K562 (cell line): ENCODE results near the gene ETV2. TPM values are rescaled to one million over a fixed set of nuclear protein-coding genes. Genes with fewer than 3 reads are reported as not detected.

Source experiments
- CBX5 ChIP-seq: IDR thresholded peaks from 2 replicates; pipeline ENCODE4 v1.6.1; 2014; ENCODE audit warnings: low read depth, borderline replicate concordance
- CHD2 ChIP-seq: IDR thresholded peaks from 2 replicates; pipeline ENCODE4 v1.6.1; 2011; ENCODE audit warnings: low read depth, low read length
- CXXC5 ChIP-seq: fragments of 250-450 bp; sonication (Bioruptor Pico); IDR thresholded peaks from 2 replicates; pipeline ENCODE4 v1.8.0; 2022; ENCODE audit warnings: inconsistent platforms, mild to moderate bottlenecking, moderate library complexity
- DMBX1 ChIP-seq: fragments of 250-450 bp; sonication (Bioruptor Pico); IDR thresholded peaks from 2 replicates; pipeline ENCODE4 v1.8.0; 2022; ENCODE audit warnings: inconsistent platforms, mild to moderate bottlenecking, moderate library complexity, borderline replicate concordance
- DPF2 ChIP-seq: fragments of 450-650 bp; IDR thresholded peaks from 2 replicates; pipeline ENCODE4 v1.6.1; 2016
- FOXJ2 ChIP-seq: fragments of 200-800 bp; sonication (Bioruptor generic); IDR thresholded peaks from 2 replicates; pipeline ENCODE4 v1.6.1; 2016; ENCODE audit warnings: missing genetic modification characterization, missing compliant biosample characterization
- GTF2F1 ChIP-seq: IDR thresholded peaks from 2 replicates; pipeline ENCODE4 v1.6.1; 2011; ENCODE audit warnings: low read depth, low read length, improper control_type of control experiment
- HDAC6 ChIP-seq: IDR thresholded peaks from 2 replicates; pipeline ENCODE4 v1.6.1; 2012; ENCODE audit warnings: low read depth, mild to moderate bottlenecking, control low read depth, inconsistent platforms, low read length, moderate library complexity
- JUN ChIP-seq, 2 experiments: sonication (generic) in 1 of 2; formaldehyde crosslinking in 1 of 2; IDR thresholded peaks; 2 replicates each; pipeline versions ENCODE4 v1.6.1 to v1.8.0; 2012 to 2022; ENCODE audit warnings: borderline replicate concordance in 2 of 2, mild to moderate bottlenecking in 2 of 2, improper control_type of control experiment in 1 of 2, low read depth in 1 of 2, low read length in 1 of 2, missing genetic modification reagents in 1 of 2
- KAT7 ChIP-seq: sonication (generic); formaldehyde crosslinking; IDR thresholded peaks from 2 replicates; pipeline ENCODE4 v1.8.0; 2022; ENCODE audit warnings: missing genetic modification reagents, mild to moderate bottlenecking, borderline replicate concordance
- MTA2 ChIP-seq: fragments of 450-650 bp; IDR thresholded peaks from 2 replicates; pipeline ENCODE4 v1.6.1; 2016; ENCODE audit warnings: low read depth
- MYBL2 ChIP-seq, 2 experiments: fragments of 450-650 bp in 1 of 2; sonication (generic) in 1 of 2; formaldehyde crosslinking in 1 of 2; IDR thresholded peaks; 2 replicates each; pipeline versions ENCODE4 v1.6.1 to v1.8.1; 2017 to 2022; ENCODE audit warnings: borderline replicate concordance in 1 of 2, inconsistent platforms in 1 of 2, low read depth in 1 of 2, mild to moderate bottlenecking in 1 of 2, missing genetic modification reagents in 1 of 2, moderate library complexity in 1 of 2
- MYC ChIP-seq, 2 experiments: fragments of 250-450 bp in 1 of 2; sonication (Bioruptor Pico) in 1 of 2; IDR thresholded peaks; 2 replicates each; pipeline versions ENCODE4 v1.5.1 to v1.6.1; 2012 to 2021; ENCODE audit warnings: low read depth in 2 of 2, borderline replicate concordance in 1 of 2, improper control_type of control experiment in 1 of 2, low read length in 1 of 2, mild to moderate bottlenecking in 1 of 2, moderate library complexity in 1 of 2
- NFRKB ChIP-seq: fragments of 450-650 bp; IDR thresholded peaks from 2 replicates; pipeline ENCODE4 v1.6.1; 2016; ENCODE audit warnings: low read depth
- NFXL1 ChIP-seq: fragments of 450-650 bp; formaldehyde crosslinking; IDR thresholded peaks from 2 replicates; pipeline ENCODE4 v1.4.0; 2021; ENCODE audit warnings: mild to moderate bottlenecking
- SMAD1 ChIP-seq: fragments of 150-350 bp; IDR thresholded peaks from 2 replicates; pipeline ENCODE4 v1.6.1; 2014; ENCODE audit warnings: low read length, low read depth; ENCODE audit not compliant: partially characterized antibody
- SMAD3 ChIP-seq: fragments of 450-650 bp; formaldehyde crosslinking; conservative IDR thresholded peaks from 2 replicates; pipeline ENCODE4 v1.4.0; 2020; ENCODE audit warnings: mild to moderate bottlenecking
- STAG1 ChIP-seq: sonication (generic); formaldehyde crosslinking; IDR thresholded peaks from 2 replicates; pipeline ENCODE4 v1.5.0; 2020; ENCODE audit warnings: missing genetic modification reagents, borderline replicate concordance
- SUPT5H ChIP-seq: fragments of 450-650 bp; IDR thresholded peaks from 2 replicates; pipeline ENCODE4 v1.6.1; 2016
- TARDBP ChIP-seq: fragments of 450-650 bp; IDR thresholded peaks from 2 replicates; pipeline ENCODE4 v1.6.1; 2016
- TBP ChIP-seq: optimal IDR thresholded peaks from 2 replicates; pipeline ENCODE3; 2011; ENCODE audit warnings: low read depth, low read length, improper control_type of control experiment
- ZBTB7A ChIP-seq: IDR thresholded peaks from 2 replicates; pipeline ENCODE4 v1.6.1; 2011; ENCODE audit warnings: low read depth, mild to moderate bottlenecking, low read length, moderate library complexity, borderline replicate concordance; ENCODE audit not compliant: control insufficient read depth
- ZBTB8A ChIP-seq: fragments of 450-650 bp; IDR thresholded peaks from 2 replicates; pipeline ENCODE4 v1.6.1; 2018; ENCODE audit warnings: mild to moderate bottlenecking, moderate library complexity; ENCODE audit not compliant: partially characterized antibody
- ZEB2 ChIP-seq: fragments of 450-650 bp; IDR thresholded peaks from 2 replicates; pipeline ENCODE4 v1.6.1; 2016
- ZNF217 ChIP-seq: sonication (generic); formaldehyde crosslinking; IDR thresholded peaks from 2 replicates; pipeline ENCODE4 v1.8.0; 2022; ENCODE audit warnings: mild to moderate bottlenecking, missing genetic modification reagents
- ZNF311 ChIP-seq: fragments of 250-450 bp; sonication (Bioruptor Pico); IDR thresholded peaks from 2 replicates; pipeline ENCODE4 v1.4.0; 2020; ENCODE audit warnings: mild to moderate bottlenecking, moderate library complexity
- ZNF583 ChIP-seq: fragments of 250-450 bp; sonication (Bioruptor Pico); IDR thresholded peaks from 2 replicates; pipeline ENCODE4 v1.4.0; 2020
- ZNF695 ChIP-seq: fragments of 450-650 bp; formaldehyde crosslinking; IDR thresholded peaks from 2 replicates; pipeline ENCODE4 v1.4.0; 2020; ENCODE audit warnings: mild to moderate bottlenecking, moderate library complexity
- ZNF696 ChIP-seq: fragments of 250-450 bp; sonication (Bioruptor Pico); conservative IDR thresholded peaks from 2 replicates; pipeline ENCODE4 v1.4.0; 2020; ENCODE audit warnings: mild to moderate bottlenecking, moderate library complexity
- ZNF764 ChIP-seq: fragments of 250-450 bp; sonication (Bioruptor Pico); IDR thresholded peaks from 2 replicates; pipeline ENCODE4 v1.4.0; 2020; ENCODE audit warnings: low read depth, mild to moderate bottlenecking, moderate library complexity
- polyA plus RNA-seq, 8 experiments: library from polyadenylated mRNA; depleted of rRNA in 4 of 8; stranded (reverse) in 5 of 8; unstranded in 3 of 8; fragments of >200 nt; fragmentation: Nextera tagmentation in 2 of 8; fragmentation: Illumina TruSeq in 1 of 8; extraction: Ambion mirVana in 2 of 8; extraction: Trizol in 1 of 8; gene quantifications; 2 replicates each; pipeline versions ENCODE4 v1.2.1 to v1.2.3, GENCODE V29; 2011 to 2014; ENCODE audit warnings: inconsistent platforms in 1 of 8, missing spikeins in 1 of 8
- total RNA-seq, 7 experiments: library from RNA; depleted of rRNA in 6 of 7; stranded (reverse); fragments of >200 nt in 6 of 7; fragmentation: Illumina TruSeq in 2 of 7; extraction: Trizol in 2 of 7; gene quantifications; 2 replicates each; pipeline versions ENCODE4 v1.2.1 to v1.2.3, GENCODE V29; 2011 to 2021; ENCODE audit warnings: low replicate concordance in 1 of 7
- TF ChIP-seq, protein P1 (sequence below): sonication (generic); formaldehyde crosslinking; IDR thresholded peaks from 2 replicates; pipeline ENCODE4 v1.9.0; 2022; ENCODE audit warnings: mild to moderate bottlenecking, missing genetic modification reagents

The ETV2 gene
- total and polyA plus RNA-seq, 9 of the 15 experiments (the other 6 are each of a cell fraction or from before 2014, with no cell fraction given): 0.11 to 3.7 (median 0.55) TPM

DNA sequence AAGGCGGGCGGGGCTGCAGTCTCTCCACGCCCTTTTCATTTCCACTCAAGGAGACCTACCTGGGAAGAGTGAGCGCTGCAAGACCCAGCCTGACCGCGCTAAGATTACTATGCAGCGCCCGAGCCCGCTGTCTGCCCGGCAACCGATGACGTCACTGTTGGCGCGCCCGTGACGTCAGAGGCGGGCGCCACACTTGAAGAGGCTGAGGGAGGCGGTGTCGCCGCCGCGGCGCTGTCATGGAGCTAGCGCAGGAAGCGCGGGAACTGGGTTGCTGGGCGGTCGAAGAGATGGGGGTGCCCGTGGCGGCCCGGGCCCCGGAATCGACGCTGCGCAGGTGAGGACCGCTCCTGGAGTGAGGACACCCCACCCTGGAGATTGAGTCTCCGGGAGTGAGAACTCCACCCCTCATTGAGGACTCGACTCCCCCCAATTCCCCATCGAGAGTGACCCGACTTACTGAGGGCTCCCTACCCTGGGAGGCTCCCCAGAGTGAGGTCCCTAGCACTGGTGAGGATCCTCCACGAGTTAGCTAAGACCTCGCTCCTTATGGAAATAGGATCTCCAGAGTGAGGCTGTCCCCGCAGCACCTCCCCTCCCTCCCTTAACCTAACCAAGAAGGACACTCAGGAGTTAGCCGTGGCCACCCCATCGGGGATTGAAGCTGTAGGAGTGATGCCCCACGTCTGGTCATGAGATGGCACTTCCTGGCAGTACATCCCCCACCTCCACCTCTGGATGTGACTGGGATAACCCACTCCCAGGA is 28.8 kb upstream of the ETV2 start, which contains the start of gene HAUS5 (continued):
- TF ChIP-seq FOXJ2 (tag) (no peak), TARDBP (no peak), ZNF217 (CRISPR knock-in tag) (no peak), MTA2 (no peak), NFRKB (peak; percentile 57; the same call in 1 of the 2 replicates), STAG1 (no peak), ZNF695 (0 out of 2 replicates have a peak, but pooled peaks have one; percentile 59), CBX5 (no peak), SUPT5H (peak; percentile 85), MYC (IDR thresholded peaks at IDR 0.05; ENCODE audit: low read depth, low read length) (peak; percentile 78), MYC (CRISPR knock-in tag; IDR thresholded peaks at IDR 0.05; ENCODE audit: borderline replicate concordance, low read depth) (peak; percentile 58; the same call in 1 of the 2 replicates), HDAC6 (no peak), ZNF311 (peak; percentile 81), MYBL2 (IDR thresholded peaks at IDR 0.05; ENCODE audit: low read depth) (no peak), MYBL2 (CRISPR knock-in tag; IDR thresholded peaks at IDR 0.05; ENCODE audit: borderline replicate concordance) (no peak), KAT7 (no peak), CHD2 (no peak), DPF2 (no peak), TBP (peak; percentile 54), GTF2F1 (peak; percentile 98; the same call in 1 of the 2 replicates), JUN (IDR thresholded peaks at IDR 0.05; ENCODE audit: borderline replicate concordance, low read depth, low read length) (peak; percentile 99), JUN (CRISPR knock-in tag; IDR thresholded peaks at IDR 0.05; ENCODE audit: borderline replicate concordance) (peak; percentile 55; the same call in 1 of the 2 replicates), ZBTB8A (no peak), NFXL1 (no peak), ZNF696 (CRISPR knock-in tag) (no peak), ZNF583 (peak; percentile 78; the same call in 1 of the 2 replicates), SMAD1 (no peak), DMBX1 (CRISPR knock-in tag) (peak; percentile 41; the same call in 1 of the 2 replicates), SMAD3 (CRISPR knock-in tag) (no peak), ZEB2 (no peak), ZNF764 (CRISPR knock-in tag) (no peak), CXXC5 (peak; percentile 92), ZBTB7A (no peak)
- TF ChIP-seq, protein P1, sequence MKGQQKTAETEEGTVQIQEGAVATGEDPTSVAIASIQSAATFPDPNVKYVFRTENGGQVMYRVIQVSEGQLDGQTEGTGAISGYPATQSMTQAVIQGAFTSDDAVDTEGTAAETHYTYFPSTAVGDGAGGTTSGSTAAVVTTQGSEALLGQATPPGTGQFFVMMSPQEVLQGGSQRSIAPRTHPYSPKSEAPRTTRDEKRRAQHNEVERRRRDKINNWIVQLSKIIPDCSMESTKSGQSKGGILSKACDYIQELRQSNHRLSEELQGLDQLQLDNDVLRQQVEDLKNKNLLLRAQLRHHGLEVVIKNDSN (CRISPR knock-in tag): peak; percentile 34; the same call in 1 of the 2 replicates
